Stimulated activated CD4-positive, alpha-beta T cell treated with anti-CD3 and anti-CD28 coated beads, Interleukin-12 subunit alpha, Interleukin-12 subunit beta, amount 100 ng/mL, for 24 hours (primary cell): Measurements from ENCODE around the gene MTG2.

Experiments
- DNase-seq, 2 experiments: peaks; one replicate each; pipeline ENCODE4 v3.0.0-alpha.2; 2020; ENCODE audit warnings: low read depth in 2 of 2

The MTG2 gene

DNA sequence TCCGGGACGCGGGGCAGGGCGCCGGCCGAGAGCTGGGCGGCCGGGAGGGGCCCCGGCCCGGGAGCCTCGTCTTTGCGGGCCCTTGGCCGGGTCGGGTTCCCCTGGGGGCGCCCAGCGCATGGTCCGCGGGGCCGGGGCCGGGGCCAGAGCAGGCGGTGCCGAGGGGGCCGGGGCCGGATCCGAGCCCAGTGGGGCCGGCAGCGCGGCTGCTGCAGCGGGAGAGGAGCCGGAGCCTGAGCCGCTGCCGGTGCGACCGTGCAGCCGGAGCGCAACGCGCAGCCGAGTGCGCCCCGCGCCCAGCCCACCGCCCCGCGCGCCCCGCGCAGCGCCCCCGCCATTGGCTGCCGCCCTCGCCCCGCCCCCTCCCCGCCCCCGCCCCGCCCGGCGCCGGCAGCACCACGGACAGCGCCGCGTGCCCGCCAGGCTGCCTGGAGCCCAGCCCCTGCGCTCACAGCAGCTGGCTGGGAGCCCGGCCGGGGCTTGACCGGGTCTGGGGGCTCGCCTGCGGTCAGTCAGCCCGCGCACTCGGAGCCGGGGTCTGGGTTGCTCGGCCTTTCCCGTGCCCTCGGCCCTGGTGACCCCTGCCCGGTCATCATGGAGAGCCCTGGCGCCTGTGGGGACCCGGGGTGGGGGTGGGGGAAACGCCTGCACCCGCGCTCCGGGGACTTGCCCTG lies 37.3 kb downstream of the MTG2 start, which contains the start of gene HRH3:
TSS of gene HRH3 (minus strand) at position 287 of the 674 bp plus-strand sequence. CDS start 308 bp downstream, outside the sequence.
- DNase-seq = no peak

DNA sequence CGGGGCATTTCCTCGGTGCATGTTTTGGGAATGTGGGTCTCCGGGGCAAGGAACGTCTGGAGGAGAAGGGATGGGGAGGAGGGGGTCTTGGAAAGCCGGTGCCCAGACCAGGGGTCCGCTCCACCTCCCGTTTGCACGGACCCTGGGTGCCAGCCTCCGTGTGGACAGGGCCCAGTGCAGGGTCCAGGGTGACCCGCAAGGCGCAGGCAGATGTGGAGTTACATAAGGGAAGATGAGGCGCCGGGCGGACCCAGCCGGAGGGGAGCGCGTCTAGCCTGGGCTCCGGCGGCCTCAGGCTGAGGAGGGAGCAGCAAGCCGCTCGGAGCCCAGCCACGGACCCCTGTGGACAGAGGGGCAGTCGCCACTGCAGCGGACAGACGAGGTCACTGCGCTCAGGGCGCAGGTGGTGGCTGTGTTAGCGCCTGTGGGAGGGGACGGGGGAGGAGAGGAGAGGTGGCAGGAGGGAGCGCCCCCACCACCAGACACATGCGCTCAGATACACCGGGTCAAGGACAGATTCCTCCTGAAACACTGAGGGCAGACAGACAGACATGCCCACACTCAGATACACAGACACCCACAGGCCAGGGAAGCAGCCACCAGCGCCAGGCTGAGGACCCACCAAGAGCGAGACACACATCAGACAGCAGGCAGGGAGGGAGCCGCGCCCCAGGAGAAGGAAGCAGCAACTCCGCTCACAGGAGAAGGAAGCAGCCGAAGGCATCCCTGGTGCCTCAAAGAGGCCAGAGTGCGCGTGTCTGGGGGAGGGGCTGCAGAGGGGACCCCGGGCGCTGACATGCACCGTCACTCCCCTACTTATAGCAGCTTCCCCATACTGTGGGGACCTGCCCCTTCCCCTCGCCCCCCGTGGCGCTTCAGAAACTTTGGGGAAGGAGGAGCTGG lies 38.1 kb downstream of the MTG2 start:
- no peak for DNase-seq

DNA sequence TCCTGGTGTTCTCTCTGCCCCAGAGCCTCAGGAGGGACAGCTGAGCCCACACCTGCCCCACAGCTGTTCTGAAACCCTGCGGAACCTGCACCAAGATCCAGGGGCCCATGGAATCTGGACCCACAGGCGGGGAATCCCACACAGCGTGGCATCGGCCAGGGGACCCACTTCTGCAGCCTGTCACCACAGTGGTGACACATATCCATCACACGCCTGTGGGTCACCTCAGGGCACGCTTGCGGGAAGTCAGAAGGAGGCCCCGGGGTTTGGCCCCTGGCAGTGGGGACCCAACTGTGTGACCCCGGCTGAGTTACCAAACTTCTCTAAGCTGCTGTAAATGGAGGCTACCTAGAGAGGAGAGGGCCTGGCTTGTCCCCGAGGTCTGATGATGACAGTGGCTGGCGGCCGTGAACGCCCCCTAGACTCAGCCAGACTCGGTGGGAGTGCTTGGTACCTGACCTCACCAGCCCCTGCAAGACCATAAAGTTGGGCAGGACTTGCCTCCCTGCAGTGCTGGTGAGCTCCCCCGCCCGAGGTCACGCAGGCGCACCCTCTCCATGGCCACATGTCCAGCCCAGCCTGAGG lies 39.5 kb downstream of the MTG2 start:
- no peak for DNase-seq

DNA sequence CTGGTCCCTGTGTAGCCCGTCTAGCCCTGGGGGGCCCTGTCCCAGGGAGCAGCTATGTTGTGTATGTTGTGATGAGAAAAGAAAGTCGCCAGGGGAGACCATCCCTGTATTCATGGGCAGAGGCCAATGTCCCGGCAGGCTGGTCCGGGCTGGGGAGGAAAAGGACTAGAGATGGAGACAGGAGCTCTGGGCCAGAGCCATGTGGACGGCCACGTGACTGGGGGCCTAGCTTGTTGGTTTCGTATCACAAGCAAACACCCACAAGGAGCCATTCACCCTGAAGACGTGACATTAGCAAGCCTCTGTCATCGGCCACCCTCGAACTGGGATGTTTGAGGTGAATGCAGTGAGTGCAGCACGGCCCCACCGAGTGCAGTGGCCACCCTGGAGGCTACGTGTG lies 40.1 kb downstream of the MTG2 start:
- DNase-seq = no peak

DNA sequence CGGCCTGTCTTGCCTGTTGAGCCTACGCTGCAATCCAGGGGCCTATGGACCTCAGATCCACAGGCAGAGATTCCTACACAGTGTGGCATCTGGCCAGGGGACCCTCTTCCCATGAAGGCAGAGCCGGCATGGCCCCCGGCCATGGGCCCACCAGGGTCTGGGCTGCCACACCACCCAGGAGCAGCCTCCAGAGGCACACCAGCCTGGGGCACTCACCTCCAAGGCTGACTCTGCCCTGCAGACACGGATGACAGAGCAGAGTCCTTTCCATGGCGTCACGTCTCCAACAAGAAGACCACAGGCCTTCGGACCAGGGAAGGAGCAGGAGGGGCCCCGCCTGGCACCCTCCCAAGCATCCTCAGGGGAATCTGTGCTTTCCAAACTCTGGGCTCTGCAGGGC lies 40.7 kb downstream of the MTG2 start:
- DNase-seq = no peak

DNA sequence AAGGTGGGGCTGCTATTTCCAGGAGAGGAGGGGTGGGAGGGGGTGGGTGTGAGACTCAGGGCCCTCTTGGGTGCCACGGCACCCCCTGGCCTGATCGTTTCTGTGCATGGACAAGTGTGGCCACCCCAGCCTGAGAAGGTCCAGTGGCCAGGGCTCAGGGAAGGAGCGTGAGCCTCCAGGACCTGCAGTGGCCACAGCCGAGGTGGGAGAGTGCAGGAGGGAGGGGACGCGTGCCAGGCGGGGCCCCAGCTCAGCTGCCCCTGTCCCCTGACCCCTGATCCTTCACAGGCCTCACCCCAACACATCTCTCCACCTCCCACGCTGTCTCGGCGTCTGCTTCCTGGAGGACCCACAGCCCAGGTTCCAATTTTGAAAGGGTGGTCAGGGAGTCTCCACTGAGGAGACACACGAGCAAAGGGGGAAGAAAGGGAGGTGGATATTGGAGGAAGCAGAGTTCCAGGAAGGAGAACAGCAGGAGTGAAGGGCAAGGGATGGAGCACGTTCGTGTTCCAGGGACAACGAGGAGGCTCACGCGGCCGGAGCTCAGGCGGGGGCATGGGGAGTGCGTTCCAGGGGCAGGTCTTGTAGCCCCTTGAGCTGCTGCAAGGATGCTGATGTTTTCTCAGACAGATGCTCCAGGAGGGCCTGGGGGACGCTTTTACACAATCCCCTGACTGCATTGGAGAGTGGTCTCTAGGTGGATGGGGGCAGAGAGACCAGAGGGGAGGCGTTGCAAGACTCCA lies 41.5 kb downstream of the MTG2 start:
- no peak for DNase-seq

DNA sequence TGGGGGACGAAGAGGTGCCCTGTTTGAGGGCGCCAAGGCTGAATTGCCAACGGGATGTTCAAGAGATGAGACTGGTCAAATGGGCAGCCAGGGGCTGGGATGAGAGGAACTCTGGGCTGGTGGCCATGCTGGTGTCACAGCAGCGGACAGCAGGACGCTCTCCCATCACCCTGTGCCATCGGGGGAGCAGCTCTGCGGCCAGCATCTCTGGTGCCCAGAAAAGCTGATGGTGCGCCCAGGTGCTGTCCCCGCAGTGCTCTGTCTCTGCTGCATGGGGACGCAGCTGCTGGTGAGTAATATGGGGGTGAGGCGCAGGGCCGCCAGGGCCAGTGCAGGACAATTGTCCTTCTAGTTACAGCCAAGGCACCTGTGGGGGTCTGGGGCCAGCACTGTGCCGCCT lies 42.2 kb downstream of the MTG2 start:
- DNase-seq = no peak

DNA sequence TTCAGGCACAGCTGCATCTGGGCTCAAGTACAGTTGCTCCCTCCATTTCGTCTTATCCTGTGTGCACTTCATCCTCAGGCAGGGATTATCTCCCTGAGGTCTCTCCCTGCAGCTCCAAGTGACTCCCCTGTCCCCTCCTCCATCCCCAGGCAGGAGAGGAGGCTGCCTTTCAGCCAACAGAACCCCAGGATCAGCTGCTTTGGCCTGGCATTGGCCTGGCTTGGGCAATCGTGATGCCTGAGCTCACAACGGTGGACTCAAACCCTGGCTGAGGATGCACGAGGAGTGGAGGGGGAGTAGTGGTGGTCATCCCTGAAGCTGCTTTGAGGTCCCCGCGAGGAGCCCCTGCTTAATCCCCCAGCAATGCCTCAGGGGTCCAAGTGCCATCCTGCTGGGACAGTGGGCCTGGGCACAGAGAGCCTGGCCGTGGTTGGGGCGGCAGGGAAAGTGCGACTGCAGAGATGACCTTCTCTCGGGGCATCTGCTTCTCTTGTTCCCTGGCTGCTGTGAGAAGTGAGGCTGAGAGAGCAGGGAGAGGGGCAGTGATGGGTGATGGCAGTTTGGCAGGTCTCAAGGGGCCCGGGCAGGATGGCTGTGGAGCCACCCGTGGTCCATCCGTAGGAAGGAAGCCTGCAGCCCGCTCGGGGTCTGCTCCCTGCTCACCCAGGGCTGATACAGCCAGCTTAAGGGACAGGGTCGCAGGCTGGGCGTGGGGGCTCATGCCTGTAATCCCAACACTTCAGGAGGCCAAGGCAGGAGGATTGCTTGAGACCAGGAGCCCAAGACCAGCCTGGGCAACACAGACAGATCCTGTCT lies 43.2 kb downstream of the MTG2 start:
- DNase-seq = no peak

DNA sequence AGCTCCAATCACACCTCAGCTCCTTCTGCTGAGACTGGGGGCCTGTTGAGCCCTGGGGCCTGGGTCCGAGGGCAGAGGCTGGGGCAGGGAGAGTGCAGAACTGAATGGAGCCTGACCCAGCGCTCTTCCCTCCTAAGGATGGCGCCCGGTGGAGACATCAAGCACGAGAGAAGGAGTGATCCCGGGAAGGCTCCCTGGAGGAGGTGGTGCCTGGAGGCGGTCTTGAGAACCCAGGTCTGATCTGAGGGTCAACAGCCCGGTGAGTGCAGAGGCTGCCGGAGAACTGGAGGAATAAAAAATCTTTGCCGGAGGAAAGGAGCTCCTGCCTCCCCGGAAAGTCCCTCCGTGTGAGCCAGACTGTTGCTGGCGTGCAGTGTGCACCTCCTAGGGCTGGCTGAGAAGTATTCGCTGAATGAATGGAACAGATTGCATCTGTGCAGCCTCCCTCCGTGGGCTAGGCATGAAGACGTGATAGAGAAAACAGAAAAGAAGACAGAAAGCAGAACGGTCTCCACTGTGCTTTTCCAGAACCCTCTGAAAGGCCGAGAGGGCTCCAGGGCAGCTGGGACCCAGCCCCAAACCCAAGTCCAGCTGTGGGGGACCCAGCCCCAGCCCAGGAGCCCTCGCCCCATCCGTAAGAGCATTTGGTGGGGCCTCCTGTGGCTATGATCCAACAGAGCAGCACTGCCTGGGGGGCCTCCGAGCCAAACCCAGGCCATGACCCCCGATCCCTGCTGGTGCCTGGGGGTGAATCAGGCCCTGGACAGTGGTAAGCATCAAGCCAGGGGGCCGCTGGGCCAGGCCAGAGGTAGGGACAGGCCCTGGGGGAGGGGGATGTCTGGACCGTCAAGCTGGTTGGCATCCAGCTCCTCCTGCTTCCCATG lies 44.1 kb downstream of the MTG2 start:
- DNase-seq = no peak

DNA sequence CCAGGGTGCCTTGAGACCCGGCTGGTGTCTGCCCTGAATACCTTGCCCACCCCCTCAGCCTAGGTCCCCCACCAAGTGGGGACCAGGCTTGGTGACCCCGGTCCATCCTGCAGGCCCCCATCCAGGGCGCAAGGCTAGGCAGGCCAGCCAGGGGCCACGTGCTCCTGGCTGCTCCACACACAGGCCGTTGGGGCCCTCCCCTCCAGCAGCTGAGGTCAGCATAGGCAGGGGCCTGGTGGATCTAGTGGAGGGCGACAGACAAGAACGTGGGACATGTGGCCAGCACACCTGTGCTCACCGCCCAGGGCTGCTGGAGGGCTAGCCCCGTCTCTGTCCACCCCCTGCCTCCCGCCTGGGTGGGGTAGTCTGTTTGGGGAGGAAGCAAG lies 44.8 kb downstream of the MTG2 start:
- DNase-seq = no peak

DNA sequence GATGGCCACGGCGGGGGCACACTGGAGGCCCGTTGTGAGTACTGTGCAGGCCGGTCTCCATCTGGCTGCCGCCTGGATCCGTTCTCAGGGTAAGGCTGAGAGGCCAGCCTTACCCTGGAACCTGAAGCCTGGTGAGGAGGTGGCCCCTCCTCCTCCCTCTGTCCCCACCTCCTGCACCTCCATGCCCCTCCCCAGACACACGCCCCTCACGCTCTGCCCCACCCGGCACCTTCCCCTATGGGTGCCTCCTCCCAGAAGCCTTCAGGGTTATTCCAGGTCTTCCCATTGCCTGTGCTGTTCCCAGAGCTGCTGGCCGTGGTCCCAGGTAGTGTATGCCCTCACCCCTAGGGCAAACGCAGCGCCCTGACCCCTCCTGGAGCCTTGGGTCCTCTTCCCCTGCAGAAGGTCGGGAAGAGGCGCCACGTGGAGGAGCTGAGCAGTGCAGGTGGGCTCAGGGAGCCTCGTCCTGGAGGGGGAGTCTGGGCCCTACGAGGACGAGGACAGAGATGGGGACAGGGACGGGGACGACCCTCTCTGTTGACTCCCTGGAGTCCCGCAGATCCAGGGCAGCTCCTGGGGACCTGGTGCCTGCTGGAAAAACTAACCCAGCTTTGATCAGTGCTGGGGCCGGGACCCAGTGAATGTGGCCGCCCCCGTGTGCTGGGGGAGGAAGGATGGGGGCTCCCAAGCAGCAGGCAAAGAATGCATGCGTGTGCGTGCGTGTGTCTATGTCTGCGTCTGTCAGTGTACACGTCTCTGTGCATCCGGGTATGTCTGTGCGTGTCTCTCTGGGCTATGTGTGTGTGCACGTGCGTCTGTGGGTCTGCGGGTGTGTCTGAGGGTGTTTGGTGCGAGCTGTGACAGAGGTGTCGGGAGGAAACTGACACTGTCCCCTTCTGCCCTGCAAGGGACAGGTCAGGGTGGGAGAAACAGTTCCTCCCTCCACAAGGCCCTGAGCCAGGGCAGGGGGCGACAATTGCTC lies 45.4 kb downstream of the MTG2 start:
- no peak for DNase-seq

DNA sequence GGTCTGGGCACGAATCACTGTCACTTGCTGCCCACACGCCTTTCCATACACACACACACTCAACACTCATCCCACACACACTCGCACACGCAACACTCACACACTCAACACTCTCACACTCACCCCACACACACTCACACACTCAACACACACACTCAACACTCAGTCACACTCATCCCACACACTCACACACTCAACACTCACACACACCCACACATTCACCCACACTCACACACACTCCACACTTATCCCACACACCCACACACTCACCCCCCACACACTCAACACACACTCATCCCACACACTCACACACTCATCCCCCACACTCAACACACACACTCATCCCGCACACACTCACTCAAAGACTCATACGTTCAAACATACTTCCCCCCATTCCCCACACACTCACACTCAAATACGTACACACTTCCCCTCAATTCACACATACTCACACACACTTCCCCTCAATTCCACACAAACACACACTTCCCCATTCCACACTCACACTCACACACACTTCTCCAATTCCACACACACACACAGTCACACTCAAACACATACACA lies 46.2 kb downstream of the MTG2 start:
- no peak for DNase-seq

DNA sequence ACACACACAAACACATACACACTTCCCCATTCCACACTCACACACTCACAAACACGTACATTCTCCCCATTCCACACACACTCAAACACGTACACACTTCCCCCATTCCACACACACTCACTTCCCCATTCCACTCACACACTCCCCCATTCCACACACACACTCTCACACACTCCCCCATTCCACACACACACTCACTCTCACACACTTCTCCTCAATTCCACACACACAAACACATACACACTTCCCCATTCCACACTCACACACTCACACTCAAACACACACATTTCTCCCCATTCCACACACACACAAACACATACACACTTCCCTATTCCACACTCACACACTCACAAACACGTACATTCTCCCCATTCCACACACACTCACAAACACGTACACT lies 46.8 kb downstream of the MTG2 start:
- DNase-seq = no peak

DNA sequence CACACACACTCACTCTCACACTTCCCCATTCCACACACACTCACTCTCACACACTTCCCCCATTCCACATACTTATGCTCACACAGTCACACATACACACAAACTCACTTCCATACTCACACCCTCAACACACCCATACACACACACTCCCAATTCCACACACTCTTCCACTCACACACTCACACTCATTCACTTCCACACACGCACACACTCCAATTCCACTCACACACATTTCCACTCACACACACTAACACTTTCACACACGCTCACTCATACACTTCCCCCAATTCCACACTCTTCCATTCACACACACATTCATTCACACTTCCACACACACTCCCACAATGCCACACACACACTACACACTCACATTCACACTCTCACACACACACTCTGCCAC lies 47.4 kb downstream of the MTG2 start:
- no peak for DNase-seq

DNA sequence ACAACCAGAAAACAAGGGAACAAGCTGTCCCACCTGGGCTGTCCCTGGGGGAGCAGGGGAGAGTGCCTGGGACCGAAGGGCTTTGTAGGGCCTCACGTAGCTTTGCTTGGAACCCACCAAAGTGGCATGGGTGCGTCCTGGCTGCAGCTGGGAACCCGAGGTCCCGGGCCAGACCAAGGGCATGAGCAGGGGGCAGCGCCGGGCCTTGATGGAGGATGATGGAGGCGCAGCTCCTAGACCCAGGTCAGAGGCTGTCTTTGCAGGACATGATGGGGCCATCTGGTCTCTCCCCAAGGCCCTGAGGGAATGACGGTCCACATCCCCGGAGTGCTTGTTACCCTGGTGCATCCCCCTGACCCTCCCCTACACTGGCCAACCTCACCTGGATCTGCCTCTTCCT lies 47.9 kb downstream of the MTG2 start:
- no peak for DNase-seq

DNA sequence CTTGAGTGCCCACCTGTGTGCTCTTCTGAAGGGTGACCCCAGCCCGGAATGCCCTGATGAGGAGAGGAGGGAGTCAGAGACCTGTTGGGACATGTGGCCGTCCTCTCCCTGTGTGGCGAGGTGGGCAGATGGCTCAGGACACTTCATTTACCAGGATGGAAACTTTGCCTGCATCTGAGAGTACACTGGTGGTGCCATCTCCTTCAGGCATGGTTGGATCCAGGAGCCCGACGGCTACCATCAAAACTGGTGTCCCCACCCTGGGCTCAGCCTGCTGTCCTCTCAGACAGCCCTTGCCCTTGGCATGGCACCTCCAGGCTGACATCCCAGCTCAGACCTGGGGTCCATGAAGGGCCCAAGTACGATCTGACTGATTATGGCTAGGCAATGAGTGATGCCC lies 48.5 kb downstream of the MTG2 start:
- no peak for DNase-seq

DNA sequence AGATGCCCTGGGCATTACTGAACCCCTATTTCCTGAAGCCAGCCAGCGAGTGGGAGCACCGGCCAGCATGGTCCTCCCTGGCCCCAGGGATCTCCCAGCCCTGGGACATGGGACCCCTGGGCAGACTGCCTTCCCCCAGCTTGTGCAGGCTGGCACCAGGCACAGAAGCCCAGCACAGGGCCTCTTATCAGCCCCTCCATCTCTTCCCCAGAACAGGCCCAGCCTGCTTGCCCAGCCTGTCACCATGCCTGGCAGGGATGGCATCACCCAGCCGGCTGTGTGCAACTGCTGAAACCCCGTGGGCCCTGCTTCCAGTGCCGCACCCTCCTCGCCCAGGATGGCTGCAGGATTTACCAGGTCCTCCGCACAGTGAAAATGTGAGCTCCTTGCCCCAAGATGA lies 49.4 kb downstream of the MTG2 start:
- no peak for DNase-seq

DNA sequence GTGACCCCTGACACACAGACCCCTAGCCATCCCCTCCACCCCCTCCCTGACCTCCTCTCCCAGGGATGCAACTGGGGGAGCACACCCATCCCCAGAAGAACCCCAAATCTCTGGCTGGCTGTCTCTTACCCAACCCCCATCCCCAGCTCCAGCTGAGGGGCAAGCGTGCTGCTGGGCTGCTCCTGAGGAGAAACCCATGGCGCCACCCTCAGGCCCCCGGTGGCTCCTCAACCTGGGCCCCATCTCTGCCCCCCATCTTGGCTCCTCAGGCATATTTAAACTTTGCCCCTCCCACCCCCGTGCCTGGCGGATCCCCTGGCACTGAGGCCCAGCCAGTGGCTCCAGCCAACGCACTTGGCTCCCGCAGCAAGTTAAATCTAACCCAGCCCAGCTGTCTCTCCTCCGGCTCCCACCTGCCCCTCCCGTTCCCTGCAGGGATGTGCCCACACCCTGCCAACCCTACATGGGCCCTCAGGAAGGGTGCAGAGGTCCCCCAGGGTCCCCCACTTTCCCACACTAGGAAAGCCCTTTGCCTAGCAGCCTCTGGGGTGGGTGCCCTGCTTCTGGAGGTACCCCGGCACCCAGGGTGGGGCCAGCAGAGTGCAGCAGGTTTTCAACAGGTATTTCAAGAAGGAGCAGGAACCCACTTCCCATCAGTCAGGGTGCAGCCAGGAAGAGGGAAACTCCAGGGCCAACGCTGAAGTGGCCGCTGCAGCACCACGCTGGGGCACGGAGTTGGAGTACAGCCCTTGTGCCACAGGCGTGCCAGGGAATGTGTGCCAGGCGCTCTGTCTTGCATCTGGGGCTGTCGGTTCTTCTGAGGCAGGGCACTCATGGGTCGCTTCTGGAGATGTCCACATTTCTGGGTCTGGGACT lies 50.2 kb downstream of the MTG2 start:
- no peak for DNase-seq
